ENCODE results near the gene SNX30. TPM values are rescaled to one million over a fixed set of nuclear protein-coding genes. Genes with fewer than 3 reads are reported as not detected.

SNX30 gene
- total and polyA plus RNA-seq, 2 experiments from 2014 or later = 8.5 to 26.7 TPM

- Histone ChIP-seq H3K27me3 (replicated peaks; ENCODE audit: insufficient read depth) (no peaks in the 10 kb centered on the region), H3K9me3 (ENCODE audit: low read depth) (no peaks in the 10 kb centered on the region), H3K27ac (no peak overlapping the region), H3K79me2 (ENCODE audit: insufficient read depth) (peaks cover 1% of the 10 kb centered on the region), H3K36me3 (ENCODE audit: low read depth) (peaks cover 9% of the 10 kb centered on the region; the same call in 1 of the 2 replicates), H3F3A (ENCODE audit: insufficient read depth) (peaks cover 24% of the 10 kb centered on the region), H3K4me1 (ENCODE audit: insufficient read depth) (peaks cover 24% of the 10 kb centered on the region), H3K9ac (no peak overlapping the region), H3K4me3 (no peak overlapping the region), H3K4me2 (ENCODE audit: unreplicated experiment) (no peak overlapping the region), H2AFZ (no peak overlapping the region), H4K20me1 (ENCODE audit: insufficient read depth) (no peaks in the 10 kb centered on the region), H3K9me2 (ENCODE audit: insufficient read depth) (no peaks in the 10 kb centered on the region)
- no peak for DNase-seq
- TF ChIP-seq EZH2phosphoT487 (IDR thresholded peaks at IDR 0.05; ENCODE audit: insufficient read depth, low read depth) = no peak
- TF ChIP-seq EZH2 (IDR thresholded peaks at IDR 0.05; ENCODE audit: insufficient read depth, poor library complexity, severe bottlenecking) = no peak
- in situ Hi-C loops (cut with MboI) = no loop called here
- WGBS, 2 experiments (ENCODE audit: low coverage in 1 of 2, low lambda C conversion rate in 2 of 2, missing lambda C conversion rate in 2 of 2) = 98 to 100% methylated on average over 4 of the region's 4 CpGs
Measured at GRCh38 chr9:112842555-112842954, 92.0 kb downstream of the SNX30 start.

- H3K9ac ChIP-seq = peak overlapping the region; percentile 19; the same call in 1 of the 2 replicates
- H3K79me2 ChIP-seq (ENCODE audit: insufficient read depth) = peaks cover 10% of the 10 kb centered on the region
- peaks cover 24% of the 10 kb centered on the region for H3F3A ChIP-seq (ENCODE audit: insufficient read depth)
- H3K4me2 ChIP-seq (ENCODE audit: unreplicated experiment) = peak overlapping the region; percentile 29
- 37 to 39% methylated on average over 15 of the region's 15 CpGs for WGBS, 2 experiments (ENCODE audit: low coverage in 1 of 2, low lambda C conversion rate in 2 of 2, missing lambda C conversion rate in 2 of 2)
- peaks cover 28% of the 10 kb centered on the region for H3K4me1 ChIP-seq (ENCODE audit: insufficient read depth)
- H3K4me3 ChIP-seq = no peak overlapping the region
- in situ Hi-C loops (cut with MboI) = no loop called here
- H3K9me2 ChIP-seq (ENCODE audit: insufficient read depth) = no peaks in the 10 kb centered on the region
- H3K9me3 ChIP-seq (ENCODE audit: low read depth) = no peaks in the 10 kb centered on the region
- no peaks in the 10 kb centered on the region for H3K36me3 ChIP-seq (ENCODE audit: low read depth)
- H3K27me3 ChIP-seq (replicated peaks; ENCODE audit: insufficient read depth) = no peaks in the 10 kb centered on the region
- H2AFZ ChIP-seq = peak overlapping the region; percentile 39; the same call in 1 of the 2 replicates
- no peak for TF ChIP-seq EZH2phosphoT487 (IDR thresholded peaks at IDR 0.05; ENCODE audit: insufficient read depth, low read depth)
- TF ChIP-seq EZH2 (IDR thresholded peaks at IDR 0.05; ENCODE audit: insufficient read depth, poor library complexity, severe bottlenecking) = no peak
- no peaks in the 10 kb centered on the region for H4K20me1 ChIP-seq (ENCODE audit: insufficient read depth)
- peak overlapping the region; percentile 27; the same call in 1 of the 2 replicates for H3K27ac ChIP-seq
- peak; percentile 78 for DNase-seq
Measured at GRCh38 chr9:112844771-112845542, 94.4 kb downstream of the SNX30 start.

GRCh38 chr9:112846528-112847488 lies 96.2 kb downstream of the SNX30 start:
- Histone ChIP-seq H3K9me3 (ENCODE audit: low read depth) (no peaks in the 10 kb centered on the region), H3K4me2 (ENCODE audit: unreplicated experiment) (peak overlapping the region; percentile 23), H3K4me1 (ENCODE audit: insufficient read depth) (peaks cover 28% of the 10 kb centered on the region), H3K27me3 (replicated peaks; ENCODE audit: insufficient read depth) (no peaks in the 10 kb centered on the region), H2AFZ (no peak overlapping the region), H3K4me3 (0 out of 2 replicates have a peak overlapping the region, but pooled peaks have one; percentile 10), H3K36me3 (ENCODE audit: low read depth) (no peaks in the 10 kb centered on the region), H4K20me1 (ENCODE audit: insufficient read depth) (no peaks in the 10 kb centered on the region), H3K79me2 (ENCODE audit: insufficient read depth) (peaks cover 10% of the 10 kb centered on the region), H3K27ac (no peak overlapping the region), H3F3A (ENCODE audit: insufficient read depth) (peaks cover 24% of the 10 kb centered on the region), H3K9me2 (ENCODE audit: insufficient read depth) (no peaks in the 10 kb centered on the region), H3K9ac (peak overlapping the region; percentile 2; the same call in 1 of the 2 replicates)
- in situ Hi-C loops (cut with MboI) = no loop called here
- WGBS, 2 experiments (ENCODE audit: low coverage in 1 of 2, low lambda C conversion rate in 2 of 2, missing lambda C conversion rate in 2 of 2) = 27 to 32% methylated on average over 14 of the region's 14 CpGs
- TF ChIP-seq EZH2 (IDR thresholded peaks at IDR 0.05; ENCODE audit: insufficient read depth, poor library complexity, severe bottlenecking) = no peak
- TF ChIP-seq EZH2phosphoT487 (IDR thresholded peaks at IDR 0.05; ENCODE audit: insufficient read depth, low read depth) = no peak
- DNase-seq = peak; percentile 76
